IMR-90 (cell line): Measurements from ENCODE around the gene OTOGL. TPM values are rescaled to one million over a fixed set of nuclear protein-coding genes. Genes with fewer than 3 reads are reported as not detected.

Experiments
- ATAC-seq: fragments of 200-7000 bp; cut with Tn5 transposase; 2 replicates; pipeline ENCODE4 v1.9.1; 2020; ENCODE audit warnings: low read depth, mild to moderate bottlenecking, moderate library complexity
- BruUV-seq: library from RNA; stranded (reverse); fragments of 400-500 nt; replicated peaks from 2 replicates; lab custom pipeline; 2021; lab: Mats Ljungman, UMichigan
- CTCF ChIA-PET: fragments of 300-600 bp; formaldehyde crosslinking; extraction: SDS; loops from one replicate; lab custom pipeline; 2021; ENCODE audit warnings: antibody characterized with exemption; lab: Yijun Ruan, JAX
- POLR2A ChIA-PET: fragments of 300-600 bp; sonication (Branson Sonifier 250); formaldehyde crosslinking; loops from one replicate; lab custom pipeline; 2022; ENCODE audit warnings: antibody characterized with exemption; ENCODE audit not compliant: unreplicated experiment; lab: Charles Lee
- DNase-seq: peaks from one replicate; pipeline ENCODE4 v3.0.0; 2013
- H2AFZ ChIP-seq: replicated peaks from 2 replicates; pipeline ENCODE3; 2013; ENCODE audit warnings: low read length, mild to moderate bottlenecking; ENCODE audit not compliant: poor library complexity
- H2AK5ac ChIP-seq: 2 replicates; pipeline ENCODE4 v1.6.1; 2013; ENCODE audit warnings: low read depth, low read length, inconsistent platforms
- H2AK9ac ChIP-seq: replicated peaks from 2 replicates; pipeline ENCODE3; 2013; ENCODE audit warnings: mild to moderate bottlenecking, low read depth, low read length, moderate library complexity; ENCODE audit not compliant: poor library complexity
- H2BK120ac ChIP-seq: 2 replicates; pipeline ENCODE4 v1.6.1; 2013; ENCODE audit warnings: low read depth, low read length, inconsistent platforms
- H2BK15ac ChIP-seq: 3 replicates; pipeline ENCODE4 v1.6.1; 2013; ENCODE audit warnings: low read depth, low read length, inconsistent platforms
- H2BK20ac ChIP-seq: 2 replicates; pipeline ENCODE4 v1.6.1; 2013; ENCODE audit warnings: low read depth, mild to moderate bottlenecking, inconsistent platforms, low read length, moderate library complexity
- H2BK5ac ChIP-seq: 2 replicates; pipeline ENCODE4 v1.6.1; 2013; ENCODE audit warnings: mild to moderate bottlenecking, low read depth, low read length, inconsistent platforms; ENCODE audit not compliant: poor library complexity, severe bottlenecking
- H3K14ac ChIP-seq: replicated peaks from 2 replicates; pipeline ENCODE4 v1.6.1; 2013; ENCODE audit warnings: low read depth, low read length, inconsistent platforms
- H3K18ac ChIP-seq: 2 replicates; pipeline ENCODE4 v1.6.1; 2013; ENCODE audit warnings: low read depth, low read length, control low read depth
- H3K23ac ChIP-seq: 2 replicates; pipeline ENCODE4 v1.6.1; 2013; ENCODE audit warnings: low read depth, low read length, inconsistent platforms
- H3K27ac ChIP-seq: 2 replicates; pipeline ENCODE4 v1.5.1; 2013; ENCODE audit warnings: mild to moderate bottlenecking, control low read depth, low read length; ENCODE audit not compliant: insufficient read depth
- H3K27me3 ChIP-seq: 2 replicates; pipeline ENCODE4 v1.6.1; 2013; ENCODE audit warnings: low read length; ENCODE audit not compliant: control insufficient read depth, insufficient read depth
- H3K36me3 ChIP-seq: 2 replicates; pipeline ENCODE4 v1.6.1; 2013; ENCODE audit warnings: low read length, mixed read lengths; ENCODE audit not compliant: control insufficient read depth, insufficient read depth
- H3K4ac ChIP-seq: 2 replicates; pipeline ENCODE4 v1.6.1; 2013; ENCODE audit warnings: low read depth, low read length, inconsistent platforms
- H3K4me1 ChIP-seq: 2 replicates; pipeline ENCODE4 v1.6.1; 2013; ENCODE audit warnings: low read length, mixed read lengths; ENCODE audit not compliant: control insufficient read depth, insufficient read depth
- H3K4me2 ChIP-seq: 2 replicates; pipeline ENCODE4 v1.6.1; 2013; ENCODE audit warnings: low read depth, mild to moderate bottlenecking, control low read depth, low read length, moderate library complexity
- H3K4me3 ChIP-seq: 2 replicates; pipeline ENCODE4 v1.5.1; 2013; ENCODE audit warnings: low read depth, mild to moderate bottlenecking, control low read depth, low read length, moderate library complexity; ENCODE audit not compliant: insufficient read depth
- H3K56ac ChIP-seq: 2 replicates; pipeline ENCODE4 v1.6.1; 2013; ENCODE audit warnings: low read length, inconsistent platforms; ENCODE audit not compliant: insufficient read depth; ENCODE audit errors: extremely low read depth
- H3K79me1 ChIP-seq, 2 experiments: 2 replicates each; pipeline ENCODE4 v1.6.1; 2013; ENCODE audit warnings: low read length in 2 of 2, inconsistent platforms in 1 of 2, low read depth in 1 of 2
- H3K9ac ChIP-seq: 2 replicates; pipeline ENCODE4 v1.6.1; 2013; ENCODE audit warnings: low read depth, low read length, control low read depth
- H3K9me1 ChIP-seq: 2 replicates; pipeline ENCODE4 v1.6.1; 2013; ENCODE audit warnings: low read length, inconsistent platforms; ENCODE audit not compliant: insufficient read depth
- H3K9me3 ChIP-seq: 2 replicates; pipeline ENCODE4 v1.6.1; 2013; ENCODE audit warnings: low read length; ENCODE audit not compliant: control insufficient read depth, insufficient read depth
- H4K20me1 ChIP-seq: 2 replicates; pipeline ENCODE4 v1.6.1; 2013; ENCODE audit warnings: low read length, inconsistent platforms; ENCODE audit not compliant: insufficient read depth
- H4K5ac ChIP-seq: 2 replicates; pipeline ENCODE4 v1.6.1; 2013; ENCODE audit warnings: mild to moderate bottlenecking, low read depth, low read length, control low read depth
- H4K8ac ChIP-seq, 2 experiments: 2 replicates each; pipeline ENCODE4 v1.6.1; 2013; ENCODE audit warnings: low read depth in 2 of 2, low read length in 2 of 2, control low read depth in 1 of 2, inconsistent platforms in 1 of 2
- H4K91ac ChIP-seq: 2 replicates; pipeline ENCODE4 v1.6.1; 2013; ENCODE audit warnings: low read depth, low read length, inconsistent platforms; ENCODE audit not compliant: insufficient read depth
- BHLHE40 ChIP-seq: fragments of 150-350 bp; IDR thresholded peaks from 2 replicates; pipeline ENCODE4 v1.6.1; 2016; ENCODE audit warnings: mild to moderate bottlenecking, low read depth, low read length
- CEBPB ChIP-seq: IDR thresholded peaks from 2 replicates; pipeline ENCODE4 v1.6.1; 2012; ENCODE audit warnings: low read depth, low read length, improper control_type of control experiment
- CHD1 ChIP-seq: IDR thresholded peaks from 2 replicates; pipeline ENCODE4 v1.6.1; 2012; ENCODE audit warnings: low read depth, low read length, improper control_type of control experiment
- CTCF ChIP-seq: conservative IDR thresholded peaks from 2 replicates; pipeline ENCODE4 v1.5.1; 2012; ENCODE audit warnings: mild to moderate bottlenecking, low read depth, low read length, improper control_type of control experiment
- ELK1 ChIP-seq: fragments of 150-350 bp; IDR thresholded peaks from 2 replicates; pipeline ENCODE4 v1.6.1; 2016; ENCODE audit warnings: low read depth, mild to moderate bottlenecking, low read length, moderate library complexity, borderline replicate concordance
- FOS ChIP-seq: fragments of 150-350 bp; IDR thresholded peaks from 2 replicates; pipeline ENCODE4 v1.6.1; 2016; ENCODE audit warnings: low read depth, low read length
- MAFK ChIP-seq: IDR thresholded peaks from 2 replicates; pipeline ENCODE4 v1.6.1; 2012; ENCODE audit warnings: low read depth, low read length, improper control_type of control experiment
- MAZ ChIP-seq: IDR thresholded peaks from 2 replicates; pipeline ENCODE4 v1.6.1; 2012; ENCODE audit warnings: low read depth, mild to moderate bottlenecking, low read length, improper control_type of control experiment, moderate library complexity, borderline replicate concordance
- MXI1 ChIP-seq: IDR thresholded peaks from 2 replicates; pipeline ENCODE4 v1.6.1; 2012; ENCODE audit warnings: low read depth, mild to moderate bottlenecking, low read length, moderate library complexity, borderline replicate concordance
- NFE2L2 ChIP-seq: fragments of 150-350 bp; IDR thresholded peaks from 2 replicates; pipeline ENCODE4 v1.6.1; 2016; ENCODE audit warnings: low read depth, mild to moderate bottlenecking, low read length
- POLR2A ChIP-seq: IDR thresholded peaks from 2 replicates; pipeline ENCODE4 v1.6.1; 2012; ENCODE audit warnings: mild to moderate bottlenecking, low read depth, low read length
- RAD21 ChIP-seq: IDR thresholded peaks from 2 replicates; pipeline ENCODE4 v1.6.1; 2012; ENCODE audit warnings: low read length, improper control_type of control experiment
- RCOR1 ChIP-seq: IDR thresholded peaks from 2 replicates; pipeline ENCODE4 v1.6.1; 2012; ENCODE audit warnings: mild to moderate bottlenecking, low read length, improper control_type of control experiment; ENCODE audit not compliant: insufficient replicate concordance
- RFX5 ChIP-seq: IDR thresholded peaks from 2 replicates; pipeline ENCODE4 v1.8.0; 2012; ENCODE audit warnings: low read depth, mild to moderate bottlenecking, low read length, moderate library complexity
- SMC3 ChIP-seq: fragments of 150-350 bp; IDR thresholded peaks from 2 replicates; pipeline ENCODE4 v1.6.1; 2016; ENCODE audit warnings: low read depth, mild to moderate bottlenecking, antibody characterized with exemption, low read length, moderate library complexity
- USF2 ChIP-seq: fragments of 150-350 bp; IDR thresholded peaks from 2 replicates; pipeline ENCODE4 v1.6.1; 2017; ENCODE audit warnings: mild to moderate bottlenecking, antibody characterized with exemption, low read length, low read depth
- WGBS, 2 experiments: methylation state at CpG; one replicate each; pipeline versions ENCODE4 v1.1.5 to v1.1.7; 2013; ENCODE audit warnings: missing lambda C conversion rate in 2 of 2; ENCODE audit not compliant: insufficient read length in 1 of 2; ENCODE audit errors: extremely low coverage in 2 of 2; 5-methylcytosine and 5-hydroxymethylcytosine counted together
- dilution Hi-C: fragments of 300-500 bp; cut with HindIII; formaldehyde crosslinking; loops from one replicate; pipeline ENCODE4 v1.14.3; 2018; ENCODE audit warnings: low sequenced_read_pairs; ENCODE audit not compliant: unreplicated experiment
- in situ Hi-C: fragments of 300-500 bp; cut with MboI; formaldehyde crosslinking; loops from 3 replicates; pipeline ENCODE4 v1.14.3; 2019; ENCODE audit warnings: low sequenced_read_pairs, inconsistent platforms, mixed read lengths
- intact Hi-C: fragments of 100-400 bp; cut with micrococcal nuclease; formaldehyde crosslinking; loops from 2 replicates; pipeline ENCODE4 v1.10.0; 2022
- polyA plus RNA-seq, 3 experiments: library from polyadenylated mRNA; depleted of rRNA; stranded (reverse); fragments of >200 nt; gene quantifications; 2 replicates each; pipeline ENCODE4 v1.2.3, GENCODE V29; 2012; ENCODE audit warnings: low replicate concordance in 1 of 3
- total RNA-seq: library from RNA; depleted of rRNA; stranded (reverse); fragments of >200 nt; gene quantifications from 2 replicates; pipeline ENCODE4 v1.2.3, GENCODE V29; 2012

OTOGL gene
- total and polyA plus RNA-seq, 2 of the 4 experiments (the other 2 are of a cell fraction) = 0.10 to 0.18 TPM

GRCh38 chr12:80156306-80156705 is 57.0 kb downstream of the OTOGL start:
- no peak for ATAC-seq
- Histone ChIP-seq H2BK120ac (no peak overlapping the region), H3K9ac (no peak overlapping the region), H3K14ac (no peak overlapping the region), H3K27me3 (no peaks in the 10 kb centered on the region), H2BK15ac (no peak overlapping the region; the same call in 2 of the 3 replicates), H3K4me1 (peaks cover 1% of the 10 kb centered on the region; the same call in 1 of the 2 replicates), H3K9me1 (no peaks in the 10 kb centered on the region), H3K4me2 (no peak overlapping the region), H4K8ac (no peak overlapping the region), H3K36me3 (no peaks in the 10 kb centered on the region), H4K91ac (no peak overlapping the region), H3K23ac (no peak overlapping the region), H3K4me3 (no peak overlapping the region), H2AK9ac (no peak overlapping the region), H3K27ac (no peak overlapping the region), H2AFZ (no peak overlapping the region), H4K5ac (no peak overlapping the region), H2AK5ac (no peak overlapping the region), H3K9me3 (no peaks in the 10 kb centered on the region), H2BK20ac (peak overlapping the region; percentile 30; the same call in 1 of the 2 replicates), H3K79me1 (no peaks in the 10 kb centered on the region), H3K18ac (no peak overlapping the region), H3K4ac (no peak overlapping the region), H3K56ac (no peak overlapping the region), H4K20me1 (no peaks in the 10 kb centered on the region), H2BK5ac (no peak overlapping the region)
- intact Hi-C loops = no loop called here
- POLR2A ChIA-PET = no interaction called here
- no TSS peak for BruUV-seq
- in situ Hi-C loops = no loop called here
- TF ChIP-seq NFE2L2 (no peak), CTCF (no peak), MXI1 (no peak), RCOR1 (no peak), MAFK (no peak), SMC3 (no peak), RFX5 (no peak), BHLHE40 (no peak), USF2 (no peak), POLR2A (no peak), ELK1 (no peak), CEBPB (no peak), RAD21 (no peak), MAZ (no peak), CHD1 (no peak), FOS (no peak)
- CTCF ChIA-PET = no interaction called here
- WGBS, 2 experiments = no CpG with 5 or more reads among the region's 5 CpGs
- dilution Hi-C loops = no loop called here
- DNase-seq = peak; percentile 38
